Mucosa of stomach (tissue), 1 donor: Measurements from ENCODE around the gene SLC36A1.

Source experiments
- H3K27me3 ChIP-seq: one replicate; pipeline ENCODE4 v1.7.0; 2013; ENCODE audit warnings: mild to moderate bottlenecking, low read length; ENCODE audit not compliant: control insufficient read depth, insufficient read depth
- H3K36me3 ChIP-seq: one replicate; pipeline ENCODE4 v1.7.0; 2013; ENCODE audit warnings: low read length; ENCODE audit not compliant: control insufficient read depth, insufficient read depth
- H3K4me1 ChIP-seq: one replicate; pipeline ENCODE4 v1.7.0; 2013; ENCODE audit warnings: mild to moderate bottlenecking, low read length; ENCODE audit not compliant: control insufficient read depth, insufficient read depth
- H3K4me3 ChIP-seq: one replicate; pipeline ENCODE4 v1.7.0; 2013; ENCODE audit warnings: low read length
- H3K9ac ChIP-seq: one replicate; pipeline ENCODE4 v1.7.0; 2013; ENCODE audit warnings: mild to moderate bottlenecking, low read length, moderate library complexity
- H3K9me3 ChIP-seq: one replicate; pipeline ENCODE4 v1.7.0; 2013; ENCODE audit warnings: mild to moderate bottlenecking, low read length, moderate library complexity; ENCODE audit not compliant: control insufficient read depth
- donor health status: Pancreatic carcinoma.

The SLC36A1 gene

GRCh38 chr5:151474799-151475198, 27.4 kb downstream of the SLC36A1 start:
- Histone ChIP-seq H3K9me3 (no peaks in the 10 kb centered on the region), H3K9ac (no peak overlapping the region), H3K4me1 (peaks cover 9% of the 10 kb centered on the region), H3K4me3 (no peak overlapping the region), H3K36me3 (no peaks in the 10 kb centered on the region), H3K27me3 (no peaks in the 10 kb centered on the region)

- no peaks in the 10 kb centered on the region for H3K27me3 ChIP-seq
- H3K4me3 ChIP-seq: no peak overlapping the region
- no peak overlapping the region for H3K9ac ChIP-seq
- H3K9me3 ChIP-seq: no peaks in the 10 kb centered on the region
- no peaks in the 10 kb centered on the region for H3K36me3 ChIP-seq
- H3K4me1 ChIP-seq: peaks cover 5% of the 10 kb centered on the region
Measured at GRCh38 chr5:151475388-151475787, 28.0 kb downstream of the SLC36A1 start.

GRCh38 chr5:151476016-151476415, 28.6 kb downstream of the SLC36A1 start:
- H3K36me3 ChIP-seq: no peaks in the 10 kb centered on the region
- no peaks in the 10 kb centered on the region for H3K9me3 ChIP-seq
- H3K27me3 ChIP-seq: no peaks in the 10 kb centered on the region
- no peak overlapping the region for H3K4me3 ChIP-seq
- no peaks in the 10 kb centered on the region for H3K4me1 ChIP-seq
- no peak overlapping the region for H3K9ac ChIP-seq

GRCh38 chr5:151477101-151477500, 29.7 kb downstream of the SLC36A1 start:
- no peaks in the 10 kb centered on the region for H3K36me3 ChIP-seq
- H3K9me3 ChIP-seq: no peaks in the 10 kb centered on the region

GRCh38 chr5:151480384-151481293, 33.2 kb downstream of the SLC36A1 start:
- Histone ChIP-seq H3K4me1 (no peaks in the 10 kb centered on the region), H3K9ac (no peak overlapping the region), H3K9me3 (no peaks in the 10 kb centered on the region), H3K4me3 (no peak overlapping the region), H3K27me3 (no peaks in the 10 kb centered on the region), H3K36me3 (no peaks in the 10 kb centered on the region)

More at GRCh38 chr5:151477101-151477500, 29.7 kb downstream of the SLC36A1 start:
- Histone ChIP-seq H3K9ac (no peak overlapping the region), H3K4me3 (no peak overlapping the region), H3K4me1 (no peaks in the 10 kb centered on the region), H3K27me3 (no peaks in the 10 kb centered on the region)

- peaks cover 3% of the 10 kb centered on the region for H3K36me3 ChIP-seq
- H3K9me3 ChIP-seq: no peaks in the 10 kb centered on the region
Measured at GRCh38 chr5:151483176-151483575, 35.8 kb downstream of the SLC36A1 start.

GRCh38 chr5:151483647-151484046, 36.2 kb downstream of the SLC36A1 start:
- no peak overlapping the region for H3K9ac ChIP-seq
- peaks cover 3% of the 10 kb centered on the region for H3K36me3 ChIP-seq
- no peaks in the 10 kb centered on the region for H3K4me1 ChIP-seq
- H3K9me3 ChIP-seq: no peaks in the 10 kb centered on the region
- H3K4me3 ChIP-seq: no peak overlapping the region
- no peaks in the 10 kb centered on the region for H3K27me3 ChIP-seq

More at GRCh38 chr5:151483176-151483575, 35.8 kb downstream of the SLC36A1 start:
- no peak overlapping the region for H3K9ac ChIP-seq
- H3K27me3 ChIP-seq: no peaks in the 10 kb centered on the region
- no peak overlapping the region for H3K4me3 ChIP-seq
- H3K4me1 ChIP-seq: no peaks in the 10 kb centered on the region

- no peaks in the 10 kb centered on the region for H3K9me3 ChIP-seq
- no peaks in the 10 kb centered on the region for H3K27me3 ChIP-seq
- H3K4me3 ChIP-seq: no peak overlapping the region
- H3K36me3 ChIP-seq: peaks cover 3% of the 10 kb centered on the region
- no peaks in the 10 kb centered on the region for H3K4me1 ChIP-seq
- H3K9ac ChIP-seq: no peak overlapping the region
Measured at GRCh38 chr5:151487544-151487943, 40.1 kb downstream of the SLC36A1 start.

- Histone ChIP-seq H3K27me3 (no peaks in the 10 kb centered on the region), H3K4me3 (no peak overlapping the region), H3K36me3 (peaks cover 3% of the 10 kb centered on the region), H3K4me1 (no peaks in the 10 kb centered on the region), H3K9me3 (no peaks in the 10 kb centered on the region), H3K9ac (no peak overlapping the region)
Measured at GRCh38 chr5:151490627-151491026, 43.2 kb downstream of the SLC36A1 start.

GRCh38 chr5:151491062-151491461, 43.7 kb downstream of the SLC36A1 start:
- no peaks in the 10 kb centered on the region for H3K4me1 ChIP-seq
- H3K36me3 ChIP-seq: peaks cover 3% of the 10 kb centered on the region
- H3K9me3 ChIP-seq: no peaks in the 10 kb centered on the region
- no peaks in the 10 kb centered on the region for H3K27me3 ChIP-seq
- no peak overlapping the region for H3K9ac ChIP-seq
- no peak overlapping the region for H3K4me3 ChIP-seq

GRCh38 chr5:151492729-151493128, 45.3 kb downstream of the SLC36A1 start:
- Histone ChIP-seq H3K36me3 (peaks cover 3% of the 10 kb centered on the region), H3K9ac (no peak overlapping the region), H3K4me3 (no peak overlapping the region), H3K4me1 (no peaks in the 10 kb centered on the region), H3K27me3 (no peaks in the 10 kb centered on the region), H3K9me3 (no peaks in the 10 kb centered on the region)

GRCh38 chr5:151493665-151494064, 46.3 kb downstream of the SLC36A1 start:
- Histone ChIP-seq H3K4me1 (no peaks in the 10 kb centered on the region), H3K9me3 (no peaks in the 10 kb centered on the region), H3K36me3 (no peaks in the 10 kb centered on the region), H3K4me3 (no peak overlapping the region), H3K27me3 (no peaks in the 10 kb centered on the region), H3K9ac (no peak overlapping the region)
